Activated CD4-positive, CD25-positive, alpha-beta regulatory T cell treated with anti-CD3 and anti-CD28 coated beads, Interleukin-2, amount 50 U/mL, for 24 hours (primary cell): ENCODE data around the gene STIMATE.

Experiments
- ATAC-seq, 2 donors: fragments of 150-1000 bp; cut with Tn5 transposase; one replicate each; pipeline ENCODE4 v1.10.0; 2021; ENCODE audit warnings: mild to moderate bottlenecking in 1 of 2, moderate library complexity in 1 of 2

Gene STIMATE

GRCh38 chr3:52892625-52893311 lies 4.6 kb downstream of the STIMATE start:
- ATAC-seq, result peak; percentile 24 to 27

GRCh38 chr3:52892290-52892624 lies 5.1 kb downstream of the STIMATE start:
- ATAC-seq, result no peak

GRCh38 chr3:52891615-52892081 lies 5.7 kb downstream of the STIMATE start:
- no peak for ATAC-seq

- peak; percentile 60 to 65 for ATAC-seq
These were observed 6.2 kb downstream of the STIMATE start for GRCh38 chr3:52891164-52891563.

GRCh38 chr3:52890735-52891134 lies 6.6 kb downstream of the STIMATE start:
- ATAC-seq, result peak; percentile 48 to 50

- ATAC-seq, result no peak
These were observed 7.4 kb downstream of the STIMATE start for GRCh38 chr3:52889901-52890300.

- ATAC-seq, result no peak
These were observed 10.2 kb downstream of the STIMATE start for GRCh38 chr3:52887166-52887565.

GRCh38 chr3:52886049-52886730 lies 11.2 kb downstream of the STIMATE start:
- no peak for ATAC-seq

- no peak for ATAC-seq
These were observed 15.0 kb downstream of the STIMATE start for GRCh38 chr3:52882377-52882776.

- ATAC-seq, result no peak
These were observed 15.5 kb downstream of the STIMATE start for GRCh38 chr3:52881871-52882270.

- ATAC-seq, result peak; percentile 58 to 70
These were observed 16.9 kb downstream of the STIMATE start for GRCh38 chr3:52880474-52880873.

GRCh38 chr3:52880047-52880446 lies 17.3 kb downstream of the STIMATE start:
- no peak for ATAC-seq

- no peak for ATAC-seq
These were observed 17.8 kb downstream of the STIMATE start for GRCh38 chr3:52879581-52879980.

GRCh38 chr3:52879090-52879489 lies 18.3 kb downstream of the STIMATE start:
- no peak for ATAC-seq

- ATAC-seq, result no peak
These were observed 20.3 kb downstream of the STIMATE start for GRCh38 chr3:52877085-52877484.

- ATAC-seq, result peak in 1 of 2 donors; percentile 39
These were observed 22.3 kb downstream of the STIMATE start for GRCh38 chr3:52874864-52875587.

- ATAC-seq, result peak; percentile 26 to 52
These were observed 23.1 kb downstream of the STIMATE start for GRCh38 chr3:52874160-52874701.

GRCh38 chr3:52873433-52874159 lies 23.8 kb downstream of the STIMATE start:
- peak; percentile 67 to 75 for ATAC-seq

- no peak for ATAC-seq
These were observed 25.1 kb downstream of the STIMATE start for GRCh38 chr3:52872245-52872644.

- no peak for ATAC-seq
These were observed 25.6 kb downstream of the STIMATE start for GRCh38 chr3:52871761-52872160.

- no peak for ATAC-seq
These were observed 26.9 kb downstream of the STIMATE start for GRCh38 chr3:52870471-52870870.

GRCh38 chr3:52866427-52866826 lies 30.9 kb downstream of the STIMATE start:
- ATAC-seq, result no peak

- no peak for ATAC-seq
These were observed 31.4 kb downstream of the STIMATE start for GRCh38 chr3:52865994-52866393.
